GM19328 (cell line): ENCODE results near the gene SLC25A29.
A peak's percentile ranks its signal among the peaks of the same experiment; 100 is the strongest.

Experiments
- ATAC-seq: cut with Tn5 transposase; IDR thresholded peaks from one replicate; pipeline ENCODE4 v1.9.1; 2021; ENCODE audit warnings: mild to moderate bottlenecking, moderate library complexity; ENCODE audit not compliant: unreplicated experiment

The SLC25A29 gene

DNA sequence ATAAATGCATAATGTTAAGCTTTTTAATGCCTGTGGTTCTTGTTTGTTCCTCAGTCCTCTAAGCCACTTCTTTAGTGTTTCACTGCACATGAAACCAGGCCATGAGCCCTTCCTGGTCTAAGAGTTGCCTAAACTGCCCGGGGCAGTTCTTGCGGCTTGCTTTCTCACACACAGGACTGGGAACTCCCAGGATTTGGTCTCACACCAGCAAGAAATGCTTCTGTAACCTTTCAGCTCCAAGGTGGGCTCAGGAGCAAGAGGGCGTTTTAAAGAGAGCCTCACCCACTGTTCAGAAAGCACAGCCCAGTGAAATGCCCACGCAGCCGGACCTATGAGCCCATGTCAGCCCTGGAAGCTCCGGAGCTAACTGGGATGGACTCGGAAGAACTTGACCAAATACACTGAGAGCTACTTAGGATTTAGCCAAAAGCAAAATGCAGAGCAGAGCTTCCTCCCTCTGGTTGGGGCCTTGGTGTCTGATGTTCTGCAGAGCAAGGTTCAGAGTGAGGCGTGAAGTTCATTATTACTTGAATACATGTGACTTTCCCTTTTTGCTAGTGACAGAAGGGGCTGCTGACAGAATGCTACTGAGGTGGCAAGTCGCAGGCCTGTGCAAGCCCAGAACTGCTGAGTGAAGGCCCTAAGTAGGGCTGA, 23.4 kb downstream of the SLC25A29 start:
- ATAC-seq = no peak

DNA sequence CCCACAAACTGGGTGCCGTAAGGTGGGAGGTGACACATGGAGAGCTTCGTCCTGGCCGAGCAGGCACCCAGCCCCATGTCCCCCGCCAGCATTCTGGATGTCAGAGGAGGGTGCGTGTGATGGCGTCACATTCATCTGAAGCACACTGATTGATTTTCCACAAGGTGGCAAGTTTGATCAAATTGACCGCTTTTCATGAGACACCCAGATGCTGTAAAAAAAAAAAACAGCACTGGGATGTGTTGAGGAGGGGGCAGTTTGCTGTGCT, 24.2 kb downstream of the SLC25A29 start:
- no peak for ATAC-seq

DNA sequence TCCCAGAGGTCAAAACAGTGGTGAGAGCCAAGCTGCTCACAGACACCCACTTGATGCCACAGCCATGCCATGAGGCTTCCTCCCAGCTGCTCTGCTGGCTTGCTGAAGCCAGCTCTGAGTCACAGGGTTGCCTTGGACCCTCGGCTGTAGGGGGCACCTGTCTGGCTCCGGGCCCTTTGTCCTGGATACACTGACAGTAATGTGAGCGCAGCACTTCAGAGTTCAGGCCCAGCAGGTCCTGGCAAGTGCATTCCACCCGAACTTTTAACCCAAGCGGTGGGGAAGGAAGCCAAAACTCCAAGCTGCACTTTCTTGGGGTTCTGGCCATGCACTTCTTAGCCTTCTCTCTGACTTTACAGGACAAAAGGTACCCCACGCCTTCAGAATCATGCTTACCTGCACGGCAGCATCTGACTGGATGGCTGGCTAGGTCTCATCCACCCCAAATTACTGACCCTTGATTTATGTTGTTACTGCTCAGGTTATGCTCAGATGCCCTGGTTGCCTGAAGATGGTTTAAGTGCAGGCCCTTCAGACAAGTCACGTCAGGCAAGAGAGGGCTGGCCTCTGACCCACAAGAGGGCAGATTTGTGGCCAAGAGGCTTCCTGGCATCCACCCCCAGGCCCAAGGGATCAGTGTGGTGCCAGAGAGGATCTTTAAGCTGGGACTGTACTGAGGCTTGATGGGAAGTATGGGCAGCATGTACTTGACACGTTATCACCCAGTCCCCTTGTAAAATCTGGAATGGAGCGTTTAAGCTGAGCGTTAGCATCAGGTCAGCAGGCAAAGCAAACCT, 24.8 kb downstream of the SLC25A29 start:
- ATAC-seq = no peak

DNA sequence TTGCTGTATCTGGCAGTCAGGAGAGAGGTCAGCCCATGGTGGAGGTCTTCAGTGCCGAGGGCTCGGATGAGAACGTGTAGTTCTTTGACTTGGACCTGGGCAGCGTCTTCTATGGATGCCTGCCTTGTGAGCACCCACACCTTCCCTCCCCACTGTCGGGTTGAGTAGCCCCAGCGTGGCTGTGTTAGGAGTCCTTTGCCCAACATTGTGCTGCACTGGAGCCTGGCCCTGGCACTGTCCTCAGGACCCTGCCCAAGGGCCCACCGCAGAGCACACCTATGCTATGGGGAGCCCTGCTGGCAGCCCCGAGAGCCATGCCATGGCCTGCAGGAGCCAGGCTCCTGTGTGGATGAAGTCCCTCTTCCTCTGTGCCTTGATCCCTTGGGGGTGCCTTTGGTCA, 26.7 kb downstream of the SLC25A29 start:
- no peak for ATAC-seq

DNA sequence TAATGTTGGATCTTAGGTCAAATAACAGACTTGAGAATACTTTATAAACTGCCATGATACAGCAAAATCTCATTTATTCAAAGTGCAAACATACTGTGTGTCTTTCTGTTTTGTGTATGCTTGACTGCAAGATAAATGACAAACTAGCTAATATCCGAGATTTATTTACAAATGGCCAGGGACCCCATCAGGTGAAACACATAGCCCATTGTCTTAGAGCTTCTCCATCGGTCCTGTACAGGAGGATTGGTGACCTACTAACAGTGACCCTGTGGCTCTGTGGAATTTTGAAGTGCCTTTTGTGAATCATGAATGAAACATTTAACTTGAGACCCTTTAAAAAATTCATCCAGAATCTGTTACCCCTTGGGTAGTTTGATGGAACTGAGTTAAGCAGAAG, 27.1 kb downstream of the SLC25A29 start:
- ATAC-seq = no peak

DNA sequence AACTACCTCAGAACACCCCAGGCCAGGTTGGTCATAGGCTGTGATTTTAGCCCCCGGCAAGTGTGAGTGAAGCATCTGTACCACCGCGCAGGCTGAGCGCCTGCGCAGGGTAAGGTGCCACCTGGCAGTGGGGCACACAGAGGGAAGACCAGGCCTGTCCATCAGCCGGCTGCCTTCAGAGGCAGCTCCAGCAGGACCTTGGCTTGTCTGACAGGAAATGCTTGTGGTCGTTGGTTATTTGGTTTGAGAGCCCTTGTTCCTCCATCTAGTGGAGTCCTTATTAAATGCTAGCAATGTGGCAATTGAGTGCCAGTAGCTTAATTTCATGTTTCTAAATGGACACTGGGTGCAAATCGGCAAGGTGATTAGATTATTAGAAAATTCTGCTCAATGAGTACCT, 27.5 kb downstream of the SLC25A29 start:
- no peak for ATAC-seq

DNA sequence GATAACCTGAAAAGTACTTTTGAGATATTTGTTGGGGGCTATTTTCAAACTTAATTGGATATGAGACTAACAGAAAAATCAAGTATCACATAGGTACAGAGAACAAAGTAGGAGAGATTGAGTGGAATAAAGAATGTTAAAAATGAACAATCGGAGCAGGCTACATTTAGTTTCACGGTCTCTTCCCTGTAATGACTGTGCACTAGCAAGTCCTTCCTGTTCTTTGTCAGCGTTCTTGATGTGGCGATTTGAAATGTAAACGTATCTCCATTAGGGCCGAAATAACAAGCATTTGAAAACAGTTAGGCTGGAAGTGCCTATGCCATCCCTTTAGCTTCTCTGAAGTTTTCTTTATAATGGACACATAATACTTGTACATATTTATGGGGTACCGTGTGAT, 31.0 kb downstream of the SLC25A29 start:
- no peak for ATAC-seq

DNA sequence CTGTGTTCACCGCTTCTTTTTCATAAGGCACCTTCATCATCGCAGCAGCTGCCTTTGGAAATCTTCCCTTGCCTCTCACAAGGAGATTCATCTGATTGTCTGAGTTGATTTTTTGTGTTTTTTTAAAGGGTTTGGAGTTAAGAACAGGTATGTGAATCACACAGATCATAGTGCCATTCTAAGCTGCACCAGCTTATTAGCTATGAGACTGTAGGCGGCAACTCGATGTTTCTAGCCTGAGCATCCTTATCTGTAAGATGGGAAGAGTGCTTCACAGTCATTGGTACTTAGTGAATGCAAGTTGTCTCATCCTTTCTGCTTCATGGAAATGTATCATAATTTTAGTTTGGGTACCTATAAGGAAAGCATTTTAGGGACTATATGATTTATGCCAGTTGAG, 32.0 kb downstream of the SLC25A29 start:
- ATAC-seq = no peak

DNA sequence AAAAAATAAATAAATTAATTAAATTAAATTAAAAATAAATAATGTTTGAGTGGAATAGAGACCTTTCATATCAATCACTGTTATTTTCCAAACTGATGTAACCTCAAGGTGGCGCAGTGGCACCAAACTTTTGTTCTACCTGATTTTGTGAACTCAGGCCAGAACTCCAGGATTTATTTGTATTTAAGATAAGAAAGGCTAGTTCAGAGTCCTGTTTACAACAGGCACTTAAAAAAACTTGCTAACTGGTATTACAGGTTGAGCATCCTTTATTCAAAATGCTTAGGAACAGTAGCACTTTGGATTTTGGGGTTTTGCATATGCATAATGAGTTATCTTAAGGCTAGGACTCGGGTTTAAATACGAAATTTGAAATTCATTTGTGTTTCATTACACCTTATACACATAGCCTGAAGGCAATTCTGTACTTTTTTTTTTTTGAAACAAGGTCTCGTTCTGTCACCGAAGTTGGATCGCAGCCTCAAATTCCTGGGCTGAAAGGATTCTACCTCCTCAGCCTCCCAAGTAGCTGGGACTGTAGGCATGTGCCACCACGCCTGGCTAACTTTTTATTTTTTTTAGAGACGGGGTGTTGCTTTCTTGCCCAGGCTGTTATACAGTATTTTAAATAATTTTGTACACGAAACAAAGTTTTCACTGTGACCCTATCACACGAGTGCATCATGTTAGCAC, 34.9 kb downstream of the SLC25A29 start:
- no peak for ATAC-seq

DNA sequence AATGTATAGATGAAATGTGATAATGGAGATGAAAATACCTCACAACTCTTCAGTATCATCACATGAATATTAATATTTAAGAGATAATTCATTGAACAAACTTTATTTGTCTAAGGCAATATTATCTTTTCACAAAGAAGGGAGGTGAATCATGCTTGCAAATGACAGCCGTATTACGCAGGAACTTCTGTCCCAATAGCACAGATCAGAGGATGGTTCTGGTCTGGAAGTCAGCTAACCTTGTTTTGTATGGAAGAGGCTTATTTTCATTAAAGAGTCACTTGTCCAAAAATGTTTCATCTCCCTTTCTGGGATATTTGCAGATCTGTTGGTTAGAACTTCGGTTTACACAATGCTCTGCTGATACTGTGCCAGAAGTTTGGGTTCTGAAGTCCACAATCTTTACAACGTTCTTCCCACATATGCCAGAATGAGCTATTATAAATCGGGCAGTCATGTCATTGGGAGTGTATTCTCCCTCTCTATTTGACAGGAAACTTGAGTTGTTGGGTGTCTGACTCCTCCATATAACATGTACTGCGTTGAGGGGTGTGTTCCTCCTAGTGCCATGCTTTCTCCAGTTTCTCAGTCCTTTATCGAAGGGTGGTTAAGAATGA, 37.5 kb downstream of the SLC25A29 start:
- ATAC-seq = no peak

DNA sequence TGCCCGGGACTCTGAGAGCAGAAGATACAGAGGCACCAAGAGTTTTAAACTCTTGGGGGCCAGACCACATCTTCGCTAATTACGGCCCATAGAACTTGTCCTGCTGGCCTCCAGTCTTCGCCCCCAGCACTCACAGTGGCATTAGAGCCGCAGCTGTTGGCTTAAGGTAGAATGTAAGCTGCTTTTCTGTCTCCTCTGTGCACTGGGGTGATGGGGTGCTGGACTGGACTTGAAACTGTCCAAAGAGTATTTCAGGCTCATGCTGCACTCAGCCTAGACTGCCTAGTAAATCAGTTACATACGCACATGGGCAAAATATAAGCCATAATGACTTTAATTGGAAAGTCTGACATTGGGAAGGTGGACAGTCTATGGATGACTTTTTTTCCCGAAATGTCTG, 38.3 kb downstream of the SLC25A29 start:
- ATAC-seq = no peak

DNA sequence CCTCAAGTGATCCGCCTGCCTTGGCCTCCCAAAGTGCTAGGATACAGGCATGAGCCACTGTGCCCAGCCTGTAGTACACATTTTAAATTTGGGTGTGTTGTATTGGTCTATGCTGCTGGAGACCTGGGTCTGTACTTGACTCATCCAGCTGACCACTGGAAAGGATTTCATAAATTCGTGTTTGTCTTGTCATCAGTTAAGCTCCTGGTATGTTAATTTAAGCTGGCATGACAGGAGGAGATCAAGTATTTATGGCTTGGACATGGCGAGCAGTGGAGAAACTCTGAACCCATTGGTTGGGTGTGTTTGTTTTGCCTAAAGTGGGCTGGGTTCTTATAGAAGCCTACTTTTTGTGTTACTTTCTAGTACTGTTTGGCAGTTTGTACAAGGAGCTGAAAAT, 43.1 kb downstream of the SLC25A29 start:
- ATAC-seq = no peak

DNA sequence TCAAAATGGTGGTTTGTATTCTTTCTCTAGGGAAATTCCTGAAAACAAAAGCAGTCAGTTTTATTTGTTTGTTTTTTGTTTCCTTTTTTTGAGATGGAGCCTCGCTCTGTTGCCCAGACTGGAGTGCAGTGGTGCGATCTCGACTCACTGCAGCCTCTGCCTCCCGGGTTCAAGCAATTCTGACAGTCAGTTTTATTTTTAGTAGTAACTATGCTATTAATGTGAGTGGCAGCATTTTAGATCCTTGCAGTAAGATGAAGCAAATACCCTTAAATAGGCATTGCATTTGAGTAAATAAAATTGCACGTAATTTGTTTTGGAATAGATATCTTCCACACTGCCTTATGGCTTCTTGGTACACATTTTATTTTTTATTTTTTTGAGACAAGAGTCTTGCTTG, 43.7 kb downstream of the SLC25A29 start:
- ATAC-seq = no peak

DNA sequence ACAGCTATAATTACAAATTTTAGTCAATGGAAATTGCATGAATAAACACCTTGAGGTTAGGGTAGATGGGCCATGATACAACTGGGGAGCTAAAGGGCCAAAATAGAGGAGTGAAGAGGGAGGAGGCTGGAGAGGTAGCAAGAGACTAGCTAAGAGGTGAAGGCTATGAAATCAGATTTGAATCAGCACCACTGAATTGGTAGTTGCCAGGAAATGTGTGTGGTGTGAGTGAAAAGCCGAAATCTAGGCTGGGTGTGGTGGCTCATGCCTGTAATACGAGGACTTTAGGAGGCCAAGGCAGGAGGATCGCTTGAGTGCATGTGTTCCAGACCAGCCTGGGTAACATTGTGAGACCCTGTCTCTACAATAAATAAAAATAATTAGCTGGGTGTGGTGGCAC, 44.6 kb downstream of the SLC25A29 start:
- no peak for ATAC-seq

DNA sequence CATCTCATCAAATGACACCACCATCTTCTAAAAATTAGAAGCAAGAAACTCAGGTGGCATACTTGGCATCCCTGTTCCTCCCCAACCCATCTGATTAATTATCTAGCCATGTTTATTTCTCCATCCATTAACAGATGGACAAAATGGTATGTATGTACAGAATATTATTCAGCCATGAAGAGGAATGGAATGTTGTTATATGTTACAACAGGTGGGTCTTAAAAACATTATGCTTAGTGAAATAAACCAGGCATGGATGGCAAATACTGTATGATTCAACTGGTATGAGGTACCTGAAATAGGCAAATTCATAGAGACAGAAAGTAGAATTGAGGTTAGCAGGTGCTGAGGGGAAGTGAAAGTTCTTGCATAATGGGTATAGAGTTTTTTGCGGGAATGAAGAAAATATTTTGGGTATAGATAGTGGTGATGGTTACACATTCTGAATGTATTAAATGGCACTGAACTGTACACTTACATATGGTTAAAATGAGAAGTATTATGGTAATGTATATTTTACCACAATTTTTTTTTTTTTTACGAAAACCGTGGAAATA, 49.8 kb downstream of the SLC25A29 start:
- ATAC-seq = peak; percentile 56

DNA sequence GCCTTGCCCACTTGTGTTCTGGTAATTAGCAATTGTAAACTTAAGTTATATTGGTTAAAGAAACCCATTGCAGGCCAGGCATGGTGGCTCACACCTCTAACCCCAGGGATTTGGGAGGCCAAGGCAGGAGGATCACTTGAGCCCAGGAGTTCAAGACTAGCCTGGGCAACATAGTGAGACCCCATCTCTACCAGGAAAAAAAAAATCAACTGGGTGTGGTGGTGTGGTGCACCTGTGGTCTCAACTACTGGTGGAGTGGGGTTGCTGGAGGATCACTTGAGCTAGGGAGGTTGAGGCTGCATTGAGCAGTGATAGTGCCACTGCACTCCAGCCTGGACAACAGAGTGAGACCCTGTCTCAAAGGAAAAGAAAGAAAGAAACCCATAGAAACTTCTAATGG, 53.6 kb downstream of the SLC25A29 start:
- ATAC-seq = no peak

DNA sequence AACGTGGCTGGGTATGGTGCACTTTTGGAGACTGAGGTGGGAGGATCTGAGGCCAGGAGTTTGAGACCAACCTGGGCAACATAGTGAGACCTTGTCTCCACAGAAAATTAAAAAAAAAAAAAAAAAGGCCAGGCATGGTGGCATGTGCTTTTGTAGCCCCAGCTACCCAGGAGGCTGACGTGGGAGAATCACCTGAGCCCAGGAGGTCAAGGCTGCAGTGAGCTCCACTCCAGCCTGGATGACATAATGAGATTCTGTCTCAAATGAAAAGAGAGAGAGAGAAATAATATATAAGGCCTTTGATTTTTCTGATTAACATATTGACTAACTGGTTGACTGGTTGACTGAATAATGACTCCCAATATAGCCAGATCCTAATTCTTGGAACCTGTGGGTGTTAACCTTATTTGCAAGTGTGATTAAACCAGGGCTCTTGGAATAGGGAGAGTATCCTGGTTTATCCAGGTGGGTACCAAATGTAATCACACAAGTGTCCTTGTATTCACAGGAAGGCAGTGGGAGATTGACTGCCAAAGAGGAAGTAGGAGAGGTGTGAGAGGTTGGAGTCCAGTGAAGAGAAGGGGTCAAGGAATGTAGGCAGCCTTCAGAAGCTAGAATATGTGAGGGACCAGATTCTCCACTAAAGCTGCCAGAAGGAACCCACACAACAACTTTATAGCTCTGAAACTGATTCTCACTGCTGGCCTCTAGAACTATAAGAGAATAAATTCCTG, 55.3 kb downstream of the SLC25A29 start:
- no peak for ATAC-seq

DNA sequence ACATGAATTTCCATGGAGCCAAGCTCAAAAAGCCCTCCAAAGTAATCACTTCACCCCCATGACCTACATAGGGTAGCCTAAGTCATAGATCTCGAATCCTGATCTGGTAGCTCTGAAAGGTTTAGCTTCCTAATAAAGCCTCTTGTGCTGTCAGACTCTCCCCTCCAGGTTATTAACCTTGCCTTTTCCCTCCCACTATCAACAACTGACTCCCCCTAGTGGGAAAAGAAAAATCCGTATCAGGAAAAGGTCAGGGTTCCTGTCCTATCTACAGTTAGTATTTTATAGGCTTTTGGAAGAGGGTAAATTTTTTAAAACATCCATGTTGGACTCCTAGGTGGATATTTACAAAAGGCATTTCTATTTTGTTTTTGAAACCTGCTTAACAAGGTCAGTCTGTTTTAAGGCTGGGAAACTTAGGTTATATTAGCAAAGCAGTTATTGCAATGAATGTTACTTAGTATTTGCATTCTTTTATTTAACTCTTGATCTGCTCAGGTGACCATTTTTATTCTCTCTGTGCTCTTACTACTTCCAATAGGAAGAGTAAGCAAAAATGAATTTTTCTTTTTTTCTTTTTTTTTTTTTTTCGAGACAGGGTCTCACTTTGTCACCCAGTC, 59.3 kb downstream of the SLC25A29 start:
- no peak for ATAC-seq

DNA sequence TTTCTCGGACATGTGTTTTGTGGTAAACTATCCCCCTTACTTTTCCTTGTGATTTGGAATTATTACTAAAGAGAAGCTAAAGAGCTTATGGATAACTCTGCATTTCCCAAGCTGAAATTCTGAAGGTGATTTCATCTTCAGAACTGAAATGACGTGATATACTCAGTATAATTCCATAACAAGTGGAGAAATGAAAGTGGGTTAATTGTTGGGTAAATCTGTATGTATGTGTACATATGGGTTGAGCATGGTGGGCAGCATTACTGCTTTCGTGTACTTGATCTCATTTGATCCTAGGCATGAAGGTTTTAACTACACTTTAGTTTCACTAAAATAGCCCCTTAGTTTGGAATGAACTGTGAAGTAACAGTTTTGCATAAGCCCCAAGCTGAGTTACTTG, 63.2 kb downstream of the SLC25A29 start:
- ATAC-seq = no peak

DNA sequence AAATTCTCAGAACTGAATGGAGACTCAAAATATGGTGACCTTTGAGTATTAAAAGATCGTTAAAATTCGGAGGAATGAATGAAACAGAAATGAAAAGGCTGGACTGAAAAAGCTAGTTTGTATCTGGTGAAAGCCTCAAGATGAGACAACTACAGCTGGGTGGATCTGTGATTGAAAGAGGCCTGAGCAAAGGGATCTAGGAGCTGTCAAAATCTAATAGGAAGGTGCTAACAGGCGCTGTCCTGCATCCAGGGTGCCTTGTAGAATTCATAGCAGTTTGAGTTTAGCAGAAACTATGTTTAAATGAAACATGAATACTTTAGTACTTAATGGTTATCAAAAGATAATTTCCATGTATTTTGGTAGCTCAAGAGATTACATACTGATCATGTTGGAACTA, 65.0 kb downstream of the SLC25A29 start:
- ATAC-seq = no peak
